Neural cell (in vitro differentiated cells): ENCODE results near the gene RBM38.

Experiments
- EP300 ChIP-seq: fragments of 450-650 bp; conservative IDR thresholded peaks from 2 replicates; pipeline ENCODE4 v1.6.1; 2014; ENCODE audit warnings: antibody characterized with exemption, mild to moderate bottlenecking, moderate library complexity; ENCODE audit not compliant: poor library complexity, severe bottlenecking
- POLR2AphosphoS5 ChIP-seq: IDR thresholded peaks from 2 replicates; pipeline ENCODE4 v1.6.1; 2012
- RAD21 ChIP-seq: fragments of 450-650 bp; conservative IDR thresholded peaks from 2 replicates; pipeline ENCODE4 v1.6.1; 2014; ENCODE audit warnings: antibody characterized with exemption, mild to moderate bottlenecking, moderate library complexity
- TF ChIP-seq, protein P1 (sequence below): fragments of 450-650 bp; IDR thresholded peaks from 2 replicates; pipeline ENCODE4 v1.5.1; 2014; ENCODE audit warnings: antibody characterized with exemption, mild to moderate bottlenecking, moderate library complexity; ENCODE audit not compliant: poor library complexity, severe bottlenecking

DNA sequence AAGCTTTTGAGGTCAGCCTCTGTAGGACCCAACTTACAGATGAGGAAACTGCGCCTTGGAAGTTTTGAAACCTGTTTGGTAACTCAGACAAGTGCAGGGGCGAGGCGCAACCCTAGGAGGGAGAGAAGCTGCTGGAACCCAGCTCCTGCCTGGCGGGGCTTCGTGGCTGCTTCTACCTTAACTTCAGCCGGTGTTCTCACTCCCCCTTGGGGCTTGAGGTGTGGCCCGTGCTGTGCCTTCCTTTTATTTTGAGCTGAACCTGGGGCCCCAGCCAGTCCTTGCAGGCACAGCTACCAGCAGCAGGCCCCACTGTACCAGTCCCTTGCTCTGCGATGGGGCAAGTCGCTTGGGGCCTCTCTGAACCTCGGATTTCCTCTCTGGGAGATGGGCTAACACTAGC is 12.0 kb downstream of the RBM38 start:
- TF ChIP-seq, protein P1, sequence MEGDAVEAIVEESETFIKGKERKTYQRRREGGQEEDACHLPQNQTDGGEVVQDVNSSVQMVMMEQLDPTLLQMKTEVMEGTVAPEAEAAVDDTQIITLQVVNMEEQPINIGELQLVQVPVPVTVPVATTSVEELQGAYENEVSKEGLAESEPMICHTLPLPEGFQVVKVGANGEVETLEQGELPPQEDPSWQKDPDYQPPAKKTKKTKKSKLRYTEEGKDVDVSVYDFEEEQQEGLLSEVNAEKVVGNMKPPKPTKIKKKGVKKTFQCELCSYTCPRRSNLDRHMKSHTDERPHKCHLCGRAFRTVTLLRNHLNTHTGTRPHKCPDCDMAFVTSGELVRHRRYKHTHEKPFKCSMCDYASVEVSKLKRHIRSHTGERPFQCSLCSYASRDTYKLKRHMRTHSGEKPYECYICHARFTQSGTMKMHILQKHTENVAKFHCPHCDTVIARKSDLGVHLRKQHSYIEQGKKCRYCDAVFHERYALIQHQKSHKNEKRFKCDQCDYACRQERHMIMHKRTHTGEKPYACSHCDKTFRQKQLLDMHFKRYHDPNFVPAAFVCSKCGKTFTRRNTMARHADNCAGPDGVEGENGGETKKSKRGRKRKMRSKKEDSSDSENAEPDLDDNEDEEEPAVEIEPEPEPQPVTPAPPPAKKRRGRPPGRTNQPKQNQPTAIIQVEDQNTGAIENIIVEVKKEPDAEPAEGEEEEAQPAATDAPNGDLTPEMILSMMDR, result no peak
- TF ChIP-seq POLR2AphosphoS5 (no peak), RAD21 (no peak), EP300 (no peak)
